Upper lobe of right lung (tissue), 1 donor: Measurements from ENCODE around the gene ASCC3. TPM values are rescaled to one million over a fixed set of nuclear protein-coding genes. Genes with fewer than 3 reads are reported as not detected.

ENCODE experiments used
- ATAC-seq: fragments of 200-7000 bp; cut with Tn5 transposase; one replicate; pipeline ENCODE4 v1.9.1; 2020; ENCODE audit warnings: mild to moderate bottlenecking, moderate library complexity
- DNase-seq: peaks from one replicate; pipeline ENCODE4 v3.0.0-alpha.2; 2020
- H3K27ac ChIP-seq: fragments of 200-600 bp; one replicate; pipeline ENCODE4 v1.8.0; 2022
- H3K27me3 ChIP-seq: fragments of 200-600 bp; one replicate; pipeline ENCODE4 v1.8.0; 2022; ENCODE audit warnings: mild to moderate bottlenecking
- H3K36me3 ChIP-seq: fragments of 200-600 bp; one replicate; pipeline ENCODE4 v1.8.0; 2022
- H3K4me1 ChIP-seq: fragments of 200-600 bp; one replicate; pipeline ENCODE4 v1.8.0; 2022
- H3K4me3 ChIP-seq: fragments of 200-600 bp; one replicate; pipeline ENCODE4 v1.8.0; 2022; ENCODE audit warnings: mild to moderate bottlenecking
- H3K9me3 ChIP-seq: fragments of 200-600 bp; one replicate; pipeline ENCODE4 v1.8.0; 2022
- intact Hi-C: fragments of 100-400 bp; cut with DNase I; formaldehyde crosslinking; loops from one replicate; pipeline ENCODE4 v1.11.0; 2022
- total RNA-seq: library from RNA; stranded (reverse); fragmentation: NEBNext Ultra II Directional; extraction: Animal tissue kit (Norgen Biotek cat#: 25700); gene quantifications from one replicate; pipeline ENCODE4 v1.2.1, GENCODE V29; 2021
- TF ChIP-seq, protein P1 (sequence below): fragments of 200-600 bp; IDR thresholded peaks from one replicate; pipeline ENCODE4 v1.8.0; 2022; ENCODE audit warnings: antibody characterized with exemption
- donor health status: DM: no; HTN: yes; CAD: no; lungs with severe emphysema.

The ASCC3 gene
- total RNA-seq, 1 donor from 2014 or later, result 39.5 TPM

DNA sequence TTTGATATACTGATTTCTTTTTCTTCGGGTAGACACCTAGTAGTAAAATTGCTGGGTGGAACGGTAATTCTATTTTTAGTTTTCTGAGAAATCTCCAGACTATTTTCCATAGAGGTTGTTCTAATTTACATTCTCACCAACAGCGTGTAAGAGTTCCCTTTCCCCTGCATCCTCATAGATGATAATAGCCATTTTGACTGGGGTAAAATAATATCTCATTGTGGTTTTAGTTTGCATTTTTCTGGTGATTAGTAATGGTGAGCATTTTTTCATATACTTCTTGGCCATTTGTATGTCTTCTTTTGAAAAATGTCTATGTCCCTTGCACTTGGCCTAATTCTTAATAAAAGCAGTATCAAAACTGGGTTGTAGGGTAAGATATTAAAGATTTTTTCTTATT is 267.5 kb downstream of the ASCC3 start:
- H3K36me3 ChIP-seq, result no peaks in the 10 kb centered on the region
- no peak for DNase-seq
- no peak overlapping the region for H3K4me3 ChIP-seq
- intact Hi-C loops, result no loop called here
- H3K9me3 ChIP-seq, result no peaks in the 10 kb centered on the region
- H3K4me1 ChIP-seq, result no peaks in the 10 kb centered on the region
- TF ChIP-seq, protein P1, sequence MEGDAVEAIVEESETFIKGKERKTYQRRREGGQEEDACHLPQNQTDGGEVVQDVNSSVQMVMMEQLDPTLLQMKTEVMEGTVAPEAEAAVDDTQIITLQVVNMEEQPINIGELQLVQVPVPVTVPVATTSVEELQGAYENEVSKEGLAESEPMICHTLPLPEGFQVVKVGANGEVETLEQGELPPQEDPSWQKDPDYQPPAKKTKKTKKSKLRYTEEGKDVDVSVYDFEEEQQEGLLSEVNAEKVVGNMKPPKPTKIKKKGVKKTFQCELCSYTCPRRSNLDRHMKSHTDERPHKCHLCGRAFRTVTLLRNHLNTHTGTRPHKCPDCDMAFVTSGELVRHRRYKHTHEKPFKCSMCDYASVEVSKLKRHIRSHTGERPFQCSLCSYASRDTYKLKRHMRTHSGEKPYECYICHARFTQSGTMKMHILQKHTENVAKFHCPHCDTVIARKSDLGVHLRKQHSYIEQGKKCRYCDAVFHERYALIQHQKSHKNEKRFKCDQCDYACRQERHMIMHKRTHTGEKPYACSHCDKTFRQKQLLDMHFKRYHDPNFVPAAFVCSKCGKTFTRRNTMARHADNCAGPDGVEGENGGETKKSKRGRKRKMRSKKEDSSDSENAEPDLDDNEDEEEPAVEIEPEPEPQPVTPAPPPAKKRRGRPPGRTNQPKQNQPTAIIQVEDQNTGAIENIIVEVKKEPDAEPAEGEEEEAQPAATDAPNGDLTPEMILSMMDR, result no peak
- no peaks in the 10 kb centered on the region for H3K27me3 ChIP-seq
- ATAC-seq, result no peak
- H3K27ac ChIP-seq, result no peak overlapping the region

DNA sequence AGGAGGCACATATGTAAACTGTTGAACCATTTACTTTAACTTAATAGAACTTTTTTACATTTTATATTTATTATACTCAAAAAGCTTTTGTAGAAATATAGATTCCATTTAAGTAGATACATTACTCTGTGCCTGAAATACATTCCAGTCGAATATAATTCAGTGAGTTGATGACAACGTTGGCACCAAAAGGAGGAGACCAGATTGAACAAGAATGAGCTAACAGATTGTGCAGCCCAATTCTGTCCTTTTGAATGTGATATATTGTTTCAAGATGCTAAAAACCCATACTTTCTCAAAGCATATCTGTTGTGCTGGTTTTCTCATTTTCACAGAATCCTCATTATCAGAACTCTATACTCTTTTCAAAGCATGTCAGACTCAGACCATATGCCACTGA is 269.0 kb downstream of the ASCC3 start:
- H3K36me3 ChIP-seq, result no peaks in the 10 kb centered on the region
- H3K9me3 ChIP-seq, result no peaks in the 10 kb centered on the region
- intact Hi-C loops, result no loop called here
- no peak overlapping the region for H3K27ac ChIP-seq
- TF ChIP-seq, protein P1, result no peak
- H3K4me3 ChIP-seq, result no peak overlapping the region
- DNase-seq (no peak), ATAC-seq (no peak)
- no peaks in the 10 kb centered on the region for H3K27me3 ChIP-seq
- H3K4me1 ChIP-seq, result no peaks in the 10 kb centered on the region

DNA sequence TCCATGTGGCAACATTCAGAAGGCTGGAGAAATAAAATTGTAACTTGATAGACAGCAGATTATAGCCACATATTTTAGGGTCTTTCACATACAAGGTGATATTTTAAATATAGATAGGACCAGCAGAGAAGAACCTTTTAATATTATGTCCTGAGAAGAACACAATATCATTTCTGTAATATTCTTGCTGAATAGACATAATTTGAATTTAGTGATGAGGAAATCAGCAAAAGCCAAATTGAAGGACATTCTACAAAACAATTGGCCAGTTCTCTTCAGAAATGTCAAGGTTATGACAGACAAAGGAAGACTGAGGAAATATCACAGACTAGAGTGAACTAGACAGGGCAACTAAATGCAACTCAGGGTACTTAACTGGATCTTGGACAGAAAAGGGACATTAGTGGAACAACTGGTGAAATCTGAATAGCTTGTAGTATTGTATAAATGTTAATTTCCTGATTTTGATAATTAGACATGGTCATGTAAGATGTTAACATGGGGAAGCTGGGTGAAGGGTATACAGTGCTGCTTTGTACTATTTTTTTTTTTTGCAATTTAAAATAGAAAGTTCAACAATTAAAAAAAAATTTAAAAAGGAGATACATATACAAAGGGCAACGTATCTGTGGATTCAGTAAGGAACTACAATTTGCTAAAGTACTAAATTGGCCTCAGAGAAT is 281.9 kb downstream of the ASCC3 start:
- Histone ChIP-seq H3K27me3 (no peaks in the 10 kb centered on the region), H3K9me3 (no peaks in the 10 kb centered on the region), H3K4me1 (no peaks in the 10 kb centered on the region), H3K27ac (no peak overlapping the region), H3K4me3 (no peak overlapping the region), H3K36me3 (peaks cover 5% of the 10 kb centered on the region)
- ATAC-seq, result no peak
- no peak for DNase-seq
- intact Hi-C loops, result no loop called here
- TF ChIP-seq, protein P1, result no peak

DNA sequence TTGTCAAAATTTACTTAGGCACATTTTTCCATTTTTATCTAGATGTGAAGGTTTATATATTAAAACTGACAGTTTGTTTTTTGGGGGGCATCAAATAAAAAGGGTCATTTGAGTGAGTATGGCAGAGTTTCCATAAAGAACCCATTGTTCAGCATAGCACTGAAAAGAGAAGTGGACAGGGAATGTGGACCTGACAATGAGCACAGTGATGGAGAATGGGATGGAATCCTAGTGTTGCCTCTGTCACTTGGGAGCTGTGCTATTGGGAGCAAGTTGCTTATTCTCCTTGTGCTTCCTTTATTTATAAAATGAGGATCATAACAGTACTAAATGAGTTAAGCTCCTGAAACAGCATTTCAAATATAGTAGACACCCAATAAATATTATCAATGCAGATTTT is 285.7 kb downstream of the ASCC3 start:
- Histone ChIP-seq H3K4me3 (no peak overlapping the region), H3K27me3 (no peaks in the 10 kb centered on the region), H3K9me3 (no peaks in the 10 kb centered on the region), H3K36me3 (peaks cover 2% of the 10 kb centered on the region), H3K27ac (no peak overlapping the region), H3K4me1 (no peaks in the 10 kb centered on the region)
- TF ChIP-seq, protein P1, result no peak
- DNase-seq, result no peak
- no peak for ATAC-seq
- intact Hi-C loops, result no loop called here

DNA sequence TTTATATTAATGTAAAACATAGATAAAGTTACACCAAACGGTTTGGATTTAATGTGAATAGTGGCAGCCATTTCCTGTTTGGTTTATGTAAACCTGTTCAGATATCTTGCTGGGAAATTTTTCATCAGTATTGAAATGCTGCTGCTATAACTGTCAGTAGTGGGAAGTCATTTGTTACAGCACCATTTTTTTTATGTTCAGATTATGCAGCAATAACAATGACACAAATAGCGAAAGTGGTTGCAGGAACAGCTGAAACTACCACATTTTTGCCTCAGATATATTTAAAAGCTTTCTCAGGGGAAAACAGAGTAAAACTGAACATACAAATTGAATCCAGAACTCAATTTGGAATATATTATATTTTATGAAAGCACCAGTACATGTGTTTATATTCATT is 287.6 kb downstream of the ASCC3 start:
- TF ChIP-seq, protein P1, result no peak
- intact Hi-C loops, result no loop called here

DNA sequence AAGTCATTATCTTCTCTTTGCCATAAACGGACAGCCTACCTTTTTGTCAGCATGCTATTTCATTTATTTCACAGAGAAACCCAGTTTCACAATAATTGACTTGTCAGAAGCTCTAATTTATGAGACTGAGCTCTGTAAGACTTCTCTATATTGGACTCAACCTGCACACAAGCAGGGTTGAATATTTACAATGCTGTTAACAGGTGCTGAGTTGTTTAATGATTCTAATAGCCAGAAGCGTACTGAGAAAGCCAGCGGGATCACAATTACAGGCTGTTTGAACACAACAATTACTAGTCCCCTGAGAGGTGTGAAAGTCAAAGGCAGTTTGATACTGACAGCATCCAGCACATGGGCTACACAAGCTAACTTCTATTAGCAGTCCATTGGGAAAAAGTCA is 288.2 kb downstream of the ASCC3 start:
- no peak for DNase-seq
- intact Hi-C loops, result no loop called here
- H3K36me3 ChIP-seq, result peaks cover 27% of the 10 kb centered on the region
- H3K4me1 ChIP-seq, result no peaks in the 10 kb centered on the region
- TF ChIP-seq, protein P1, result no peak
- no peaks in the 10 kb centered on the region for H3K9me3 ChIP-seq
- ATAC-seq, result no peak
- no peak overlapping the region for H3K4me3 ChIP-seq
- no peak overlapping the region for H3K27ac ChIP-seq
- no peaks in the 10 kb centered on the region for H3K27me3 ChIP-seq

More for the DNA sequence above, 287.6 kb downstream of the ASCC3 start:
- DNase-seq, result no peak
- Histone ChIP-seq H3K4me1 (no peaks in the 10 kb centered on the region), H3K36me3 (peaks cover 21% of the 10 kb centered on the region), H3K27me3 (no peaks in the 10 kb centered on the region), H3K27ac (no peak overlapping the region), H3K4me3 (no peak overlapping the region), H3K9me3 (no peaks in the 10 kb centered on the region)
- ATAC-seq, result no peak
